IMR-90 (cell line): Measurements from ENCODE around the gene LRFN2. TPM values are rescaled to one million over a fixed set of nuclear protein-coding genes. Genes with fewer than 3 reads are reported as not detected.

Experiments
- ATAC-seq: fragments of 200-7000 bp; cut with Tn5 transposase; 2 replicates; pipeline ENCODE4 v1.9.1; 2020; ENCODE audit warnings: low read depth, mild to moderate bottlenecking, moderate library complexity
- BruUV-seq: library from RNA; stranded (reverse); fragments of 400-500 nt; replicated peaks from 2 replicates; lab custom pipeline; 2021; lab: Mats Ljungman, UMichigan
- CTCF ChIA-PET: fragments of 300-600 bp; formaldehyde crosslinking; extraction: SDS; loops from one replicate; lab custom pipeline; 2021; ENCODE audit warnings: antibody characterized with exemption; lab: Yijun Ruan, JAX
- POLR2A ChIA-PET: fragments of 300-600 bp; sonication (Branson Sonifier 250); formaldehyde crosslinking; loops from one replicate; lab custom pipeline; 2022; ENCODE audit warnings: antibody characterized with exemption; ENCODE audit not compliant: unreplicated experiment; lab: Charles Lee
- DNase-seq: peaks from one replicate; pipeline ENCODE4 v3.0.0; 2013
- H2AFZ ChIP-seq: replicated peaks from 2 replicates; pipeline ENCODE3; 2013; ENCODE audit warnings: low read length, mild to moderate bottlenecking; ENCODE audit not compliant: poor library complexity
- H2AK5ac ChIP-seq: 2 replicates; pipeline ENCODE4 v1.6.1; 2013; ENCODE audit warnings: low read depth, low read length, inconsistent platforms
- H2AK9ac ChIP-seq: replicated peaks from 2 replicates; pipeline ENCODE3; 2013; ENCODE audit warnings: mild to moderate bottlenecking, low read depth, low read length, moderate library complexity; ENCODE audit not compliant: poor library complexity
- H2BK120ac ChIP-seq: 2 replicates; pipeline ENCODE4 v1.6.1; 2013; ENCODE audit warnings: low read depth, low read length, inconsistent platforms
- H2BK15ac ChIP-seq: 3 replicates; pipeline ENCODE4 v1.6.1; 2013; ENCODE audit warnings: low read depth, low read length, inconsistent platforms
- H2BK20ac ChIP-seq: 2 replicates; pipeline ENCODE4 v1.6.1; 2013; ENCODE audit warnings: low read depth, mild to moderate bottlenecking, inconsistent platforms, low read length, moderate library complexity
- H2BK5ac ChIP-seq: 2 replicates; pipeline ENCODE4 v1.6.1; 2013; ENCODE audit warnings: mild to moderate bottlenecking, low read depth, low read length, inconsistent platforms; ENCODE audit not compliant: poor library complexity, severe bottlenecking
- H3K14ac ChIP-seq: replicated peaks from 2 replicates; pipeline ENCODE4 v1.6.1; 2013; ENCODE audit warnings: low read depth, low read length, inconsistent platforms
- H3K18ac ChIP-seq: 2 replicates; pipeline ENCODE4 v1.6.1; 2013; ENCODE audit warnings: low read depth, low read length, control low read depth
- H3K23ac ChIP-seq: 2 replicates; pipeline ENCODE4 v1.6.1; 2013; ENCODE audit warnings: low read depth, low read length, inconsistent platforms
- H3K27ac ChIP-seq: 2 replicates; pipeline ENCODE4 v1.5.1; 2013; ENCODE audit warnings: mild to moderate bottlenecking, control low read depth, low read length; ENCODE audit not compliant: insufficient read depth
- H3K27me3 ChIP-seq: 2 replicates; pipeline ENCODE4 v1.6.1; 2013; ENCODE audit warnings: low read length; ENCODE audit not compliant: control insufficient read depth, insufficient read depth
- H3K36me3 ChIP-seq: 2 replicates; pipeline ENCODE4 v1.6.1; 2013; ENCODE audit warnings: low read length, mixed read lengths; ENCODE audit not compliant: control insufficient read depth, insufficient read depth
- H3K4ac ChIP-seq: 2 replicates; pipeline ENCODE4 v1.6.1; 2013; ENCODE audit warnings: low read depth, low read length, inconsistent platforms
- H3K4me1 ChIP-seq: 2 replicates; pipeline ENCODE4 v1.6.1; 2013; ENCODE audit warnings: low read length, mixed read lengths; ENCODE audit not compliant: control insufficient read depth, insufficient read depth
- H3K4me2 ChIP-seq: 2 replicates; pipeline ENCODE4 v1.6.1; 2013; ENCODE audit warnings: low read depth, mild to moderate bottlenecking, control low read depth, low read length, moderate library complexity
- H3K4me3 ChIP-seq: 2 replicates; pipeline ENCODE4 v1.5.1; 2013; ENCODE audit warnings: low read depth, mild to moderate bottlenecking, control low read depth, low read length, moderate library complexity; ENCODE audit not compliant: insufficient read depth
- H3K56ac ChIP-seq: 2 replicates; pipeline ENCODE4 v1.6.1; 2013; ENCODE audit warnings: low read length, inconsistent platforms; ENCODE audit not compliant: insufficient read depth; ENCODE audit errors: extremely low read depth
- H3K79me1 ChIP-seq, 2 experiments: 2 replicates each; pipeline ENCODE4 v1.6.1; 2013; ENCODE audit warnings: low read length in 2 of 2, inconsistent platforms in 1 of 2, low read depth in 1 of 2
- H3K9ac ChIP-seq: 2 replicates; pipeline ENCODE4 v1.6.1; 2013; ENCODE audit warnings: low read depth, low read length, control low read depth
- H3K9me1 ChIP-seq: 2 replicates; pipeline ENCODE4 v1.6.1; 2013; ENCODE audit warnings: low read length, inconsistent platforms; ENCODE audit not compliant: insufficient read depth
- H3K9me3 ChIP-seq: 2 replicates; pipeline ENCODE4 v1.6.1; 2013; ENCODE audit warnings: low read length; ENCODE audit not compliant: control insufficient read depth, insufficient read depth
- H4K20me1 ChIP-seq: 2 replicates; pipeline ENCODE4 v1.6.1; 2013; ENCODE audit warnings: low read length, inconsistent platforms; ENCODE audit not compliant: insufficient read depth
- H4K5ac ChIP-seq: 2 replicates; pipeline ENCODE4 v1.6.1; 2013; ENCODE audit warnings: mild to moderate bottlenecking, low read depth, low read length, control low read depth
- H4K8ac ChIP-seq, 2 experiments: 2 replicates each; pipeline ENCODE4 v1.6.1; 2013; ENCODE audit warnings: low read depth in 2 of 2, low read length in 2 of 2, control low read depth in 1 of 2, inconsistent platforms in 1 of 2
- H4K91ac ChIP-seq: 2 replicates; pipeline ENCODE4 v1.6.1; 2013; ENCODE audit warnings: low read depth, low read length, inconsistent platforms; ENCODE audit not compliant: insufficient read depth
- BHLHE40 ChIP-seq: fragments of 150-350 bp; IDR thresholded peaks from 2 replicates; pipeline ENCODE4 v1.6.1; 2016; ENCODE audit warnings: mild to moderate bottlenecking, low read depth, low read length
- CEBPB ChIP-seq: IDR thresholded peaks from 2 replicates; pipeline ENCODE4 v1.6.1; 2012; ENCODE audit warnings: low read depth, low read length, improper control_type of control experiment
- CHD1 ChIP-seq: IDR thresholded peaks from 2 replicates; pipeline ENCODE4 v1.6.1; 2012; ENCODE audit warnings: low read depth, low read length, improper control_type of control experiment
- CTCF ChIP-seq: conservative IDR thresholded peaks from 2 replicates; pipeline ENCODE4 v1.5.1; 2012; ENCODE audit warnings: mild to moderate bottlenecking, low read depth, low read length, improper control_type of control experiment
- FOS ChIP-seq: fragments of 150-350 bp; IDR thresholded peaks from 2 replicates; pipeline ENCODE4 v1.6.1; 2016; ENCODE audit warnings: low read depth, low read length
- MAFK ChIP-seq: IDR thresholded peaks from 2 replicates; pipeline ENCODE4 v1.6.1; 2012; ENCODE audit warnings: low read depth, low read length, improper control_type of control experiment
- MAZ ChIP-seq: IDR thresholded peaks from 2 replicates; pipeline ENCODE4 v1.6.1; 2012; ENCODE audit warnings: low read depth, mild to moderate bottlenecking, low read length, improper control_type of control experiment, moderate library complexity, borderline replicate concordance
- MXI1 ChIP-seq: IDR thresholded peaks from 2 replicates; pipeline ENCODE4 v1.6.1; 2012; ENCODE audit warnings: low read depth, mild to moderate bottlenecking, low read length, moderate library complexity, borderline replicate concordance
- NFE2L2 ChIP-seq: fragments of 150-350 bp; IDR thresholded peaks from 2 replicates; pipeline ENCODE4 v1.6.1; 2016; ENCODE audit warnings: low read depth, mild to moderate bottlenecking, low read length
- POLR2A ChIP-seq: IDR thresholded peaks from 2 replicates; pipeline ENCODE4 v1.6.1; 2012; ENCODE audit warnings: mild to moderate bottlenecking, low read depth, low read length
- RAD21 ChIP-seq: IDR thresholded peaks from 2 replicates; pipeline ENCODE4 v1.6.1; 2012; ENCODE audit warnings: low read length, improper control_type of control experiment
- RCOR1 ChIP-seq: IDR thresholded peaks from 2 replicates; pipeline ENCODE4 v1.6.1; 2012; ENCODE audit warnings: mild to moderate bottlenecking, low read length, improper control_type of control experiment; ENCODE audit not compliant: insufficient replicate concordance
- RFX5 ChIP-seq: IDR thresholded peaks from 2 replicates; pipeline ENCODE4 v1.8.0; 2012; ENCODE audit warnings: low read depth, mild to moderate bottlenecking, low read length, moderate library complexity
- SMC3 ChIP-seq: fragments of 150-350 bp; IDR thresholded peaks from 2 replicates; pipeline ENCODE4 v1.6.1; 2016; ENCODE audit warnings: low read depth, mild to moderate bottlenecking, antibody characterized with exemption, low read length, moderate library complexity
- WGBS, 2 experiments: methylation state at CpG; one replicate each; pipeline versions ENCODE4 v1.1.5 to v1.1.7; 2013; ENCODE audit warnings: missing lambda C conversion rate in 2 of 2; ENCODE audit not compliant: insufficient read length in 1 of 2; ENCODE audit errors: extremely low coverage in 2 of 2; 5-methylcytosine and 5-hydroxymethylcytosine counted together
- dilution Hi-C: fragments of 300-500 bp; cut with HindIII; formaldehyde crosslinking; loops from one replicate; pipeline ENCODE4 v1.14.3; 2018; ENCODE audit warnings: low sequenced_read_pairs; ENCODE audit not compliant: unreplicated experiment
- in situ Hi-C: fragments of 300-500 bp; cut with MboI; formaldehyde crosslinking; loops from 3 replicates; pipeline ENCODE4 v1.14.3; 2019; ENCODE audit warnings: low sequenced_read_pairs, inconsistent platforms, mixed read lengths
- intact Hi-C: fragments of 100-400 bp; cut with micrococcal nuclease; formaldehyde crosslinking; loops from 2 replicates; pipeline ENCODE4 v1.10.0; 2022
- polyA plus RNA-seq, 3 experiments: library from polyadenylated mRNA; depleted of rRNA; stranded (reverse); fragments of >200 nt; gene quantifications; 2 replicates each; pipeline ENCODE4 v1.2.3, GENCODE V29; 2012; ENCODE audit warnings: low replicate concordance in 1 of 3
- total RNA-seq: library from RNA; depleted of rRNA; stranded (reverse); fragments of >200 nt; gene quantifications from 2 replicates; pipeline ENCODE4 v1.2.3, GENCODE V29; 2012
- TF ChIP-seq, protein P1 (sequence below): fragments of 150-350 bp; IDR thresholded peaks from 2 replicates; pipeline ENCODE4 v1.6.1; 2017; ENCODE audit warnings: mild to moderate bottlenecking, antibody characterized with exemption, low read length, low read depth
- TF ChIP-seq, protein P2 (sequence below): fragments of 150-350 bp; IDR thresholded peaks from 2 replicates; pipeline ENCODE4 v1.6.1; 2016; ENCODE audit warnings: low read depth, mild to moderate bottlenecking, low read length, moderate library complexity, borderline replicate concordance

Gene LRFN2
- total and polyA plus RNA-seq, 2 of the 4 experiments (the other 2 are of a cell fraction): not detected

DNA sequence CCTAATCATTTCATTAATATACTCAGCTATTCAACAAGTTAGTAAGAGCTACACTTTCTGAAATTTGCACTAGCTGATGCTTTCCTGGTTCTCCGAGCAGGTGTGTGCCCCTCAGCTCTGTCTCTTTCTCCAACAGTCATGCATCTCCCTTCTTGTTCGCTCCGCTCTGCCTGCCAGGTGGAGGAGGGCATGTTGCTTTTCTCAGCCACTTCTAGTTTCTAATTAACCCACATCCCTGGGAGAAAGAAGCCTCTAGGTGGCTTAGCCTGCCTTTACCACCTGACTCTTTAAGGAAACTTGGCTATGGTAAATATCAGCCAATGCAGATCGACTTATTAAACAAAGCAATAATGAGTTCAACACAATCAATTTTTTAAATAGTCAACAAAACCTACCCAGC, 34.2 kb downstream of the LRFN2 start:
- Histone ChIP-seq H3K56ac (no peak overlapping the region), H3K27ac (no peak overlapping the region), H3K79me1 (no peaks in the 10 kb centered on the region), H3K4me3 (no peak overlapping the region), H3K4ac (no peak overlapping the region), H3K14ac (no peak overlapping the region), H2AK9ac (no peak overlapping the region), H3K4me1 (no peaks in the 10 kb centered on the region), H4K91ac (no peak overlapping the region), H2BK15ac (no peak overlapping the region), H2AK5ac (no peak overlapping the region), H4K8ac (no peak overlapping the region), H2AFZ (no peak overlapping the region), H2BK20ac (no peak overlapping the region), H3K9ac (no peak overlapping the region), H3K9me3 (no peaks in the 10 kb centered on the region), H3K27me3 (no peaks in the 10 kb centered on the region; the same call in 1 of the 2 replicates), H3K36me3 (no peaks in the 10 kb centered on the region), H4K5ac (no peak overlapping the region), H2BK120ac (no peak overlapping the region), H3K9me1 (no peaks in the 10 kb centered on the region), H3K4me2 (no peak overlapping the region), H2BK5ac (no peak overlapping the region), H3K23ac (no peak overlapping the region), H3K18ac (no peak overlapping the region), H4K20me1 (no peaks in the 10 kb centered on the region)
- POLR2A ChIA-PET: no interaction called here
- dilution Hi-C loops (no loop called here), in situ Hi-C loops (loop anchor here (10.0 kb wide), 1 partner anchor 472 kb away; no protein-coding TSS in a partner anchor), intact Hi-C loops (loop anchor here (10.0 kb wide), 2 partner anchors 292 to 512 kb away; no protein-coding TSS in a partner anchor)
- CTCF ChIA-PET: no interaction called here
- ATAC-seq (no peak), DNase-seq (no peak)
- TF ChIP-seq CTCF: no peak
- TF ChIP-seq, protein P1, sequence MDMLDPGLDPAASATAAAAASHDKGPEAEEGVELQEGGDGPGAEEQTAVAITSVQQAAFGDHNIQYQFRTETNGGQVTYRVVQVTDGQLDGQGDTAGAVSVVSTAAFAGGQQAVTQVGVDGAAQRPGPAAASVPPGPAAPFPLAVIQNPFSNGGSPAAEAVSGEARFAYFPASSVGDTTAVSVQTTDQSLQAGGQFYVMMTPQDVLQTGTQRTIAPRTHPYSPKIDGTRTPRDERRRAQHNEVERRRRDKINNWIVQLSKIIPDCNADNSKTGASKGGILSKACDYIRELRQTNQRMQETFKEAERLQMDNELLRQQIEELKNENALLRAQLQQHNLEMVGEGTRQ: no peak
- no peak for TF ChIP-seq BHLHE40
- no peak for TF ChIP-seq RAD21
- TF ChIP-seq CHD1: no peak
- TF ChIP-seq, protein P2, sequence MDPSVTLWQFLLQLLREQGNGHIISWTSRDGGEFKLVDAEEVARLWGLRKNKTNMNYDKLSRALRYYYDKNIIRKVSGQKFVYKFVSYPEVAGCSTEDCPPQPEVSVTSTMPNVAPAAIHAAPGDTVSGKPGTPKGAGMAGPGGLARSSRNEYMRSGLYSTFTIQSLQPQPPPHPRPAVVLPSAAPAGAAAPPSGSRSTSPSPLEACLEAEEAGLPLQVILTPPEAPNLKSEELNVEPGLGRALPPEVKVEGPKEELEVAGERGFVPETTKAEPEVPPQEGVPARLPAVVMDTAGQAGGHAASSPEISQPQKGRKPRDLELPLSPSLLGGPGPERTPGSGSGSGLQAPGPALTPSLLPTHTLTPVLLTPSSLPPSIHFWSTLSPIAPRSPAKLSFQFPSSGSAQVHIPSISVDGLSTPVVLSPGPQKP: no peak
- no peak for TF ChIP-seq FOS
- no peak for TF ChIP-seq NFE2L2
- no peak for TF ChIP-seq POLR2A
- TF ChIP-seq SMC3: no peak
- TF ChIP-seq MXI1: no peak
- TF ChIP-seq MAZ: no peak
- TF ChIP-seq RCOR1: no peak
- TF ChIP-seq RFX5: no peak
- no peak for TF ChIP-seq CEBPB
- no peak for TF ChIP-seq MAFK
- no TSS peak for BruUV-seq
- WGBS, 2 experiments: no CpG with 5 or more reads among the region's 4 CpGs
